Stimulated activated CD8-positive, alpha-beta memory T cell treated with anti-CD3 and anti-CD28 coated beads, Interleukin-12 subunit alpha, Interleukin-12 subunit beta, amount 100 ng/mL, for 4 hours (primary cell): ENCODE results near the gene CELA1.
A peak's percentile ranks its signal among the peaks of the same experiment; 100 is the strongest.

Experiments
- DNase-seq: peaks from one replicate; pipeline ENCODE4 v3.0.0-alpha.2; 2020; ENCODE audit warnings: low read depth

Gene CELA1

DNA sequence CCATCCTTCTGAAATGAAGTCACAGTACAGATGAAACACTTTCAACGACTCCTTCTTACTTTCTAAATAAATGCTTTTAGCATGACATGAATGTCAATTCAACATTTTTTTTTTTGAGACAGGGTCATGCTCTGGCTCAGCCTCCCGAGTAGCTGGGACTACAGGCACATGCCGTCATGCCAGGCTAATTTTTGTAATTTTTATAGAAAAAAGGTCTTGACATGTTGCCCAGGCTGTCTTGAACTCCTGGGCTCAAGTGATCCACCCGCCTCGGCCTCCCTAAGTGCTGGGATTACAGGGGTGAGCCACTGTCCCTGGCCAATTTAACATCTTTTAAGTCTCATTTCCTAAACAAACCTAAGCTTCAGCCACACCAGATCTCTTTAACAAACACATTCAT is 28.4 kb upstream of the CELA1 start:
- no peak for DNase-seq

DNA sequence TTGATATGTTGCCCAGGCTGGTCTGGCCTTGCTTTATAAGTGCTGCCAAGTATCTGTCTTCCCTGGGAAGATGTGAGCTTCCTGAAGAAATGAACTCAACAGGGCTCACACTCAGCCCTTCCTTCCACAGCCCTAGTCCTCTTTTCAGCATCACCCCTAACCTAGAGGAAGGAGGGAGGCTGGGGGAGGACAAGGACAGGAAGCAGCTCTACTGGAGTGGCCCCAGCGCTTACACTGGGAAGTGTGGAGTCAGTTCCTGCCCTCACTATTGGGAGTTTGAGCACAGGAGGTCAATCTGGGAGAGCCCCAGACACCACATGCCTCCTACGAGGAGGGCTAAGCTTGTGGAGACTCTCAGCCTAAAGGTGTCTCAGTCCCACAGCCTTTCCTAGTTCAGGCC is 27.9 kb upstream of the CELA1 start:
- no peak for DNase-seq

DNA sequence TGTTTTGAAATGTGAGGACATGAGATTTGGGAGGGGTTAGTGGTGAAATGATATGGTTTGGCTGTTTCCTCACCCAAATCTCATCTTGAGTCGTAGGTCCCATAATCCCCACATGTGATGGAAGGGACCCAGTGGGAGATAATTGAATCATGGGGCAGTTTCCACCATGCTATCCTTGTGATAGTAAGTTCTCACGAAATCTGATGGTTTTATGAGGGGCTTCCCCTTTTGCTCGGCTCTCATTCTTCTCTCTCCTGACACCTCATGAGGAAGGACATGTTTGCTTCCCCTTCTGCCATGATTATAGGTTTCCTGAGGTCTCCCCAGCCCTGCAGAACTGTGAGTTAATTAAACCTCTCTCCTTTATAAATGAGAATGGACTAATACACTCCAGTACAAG is 26.7 kb upstream of the CELA1 start:
- DNase-seq = no peak

DNA sequence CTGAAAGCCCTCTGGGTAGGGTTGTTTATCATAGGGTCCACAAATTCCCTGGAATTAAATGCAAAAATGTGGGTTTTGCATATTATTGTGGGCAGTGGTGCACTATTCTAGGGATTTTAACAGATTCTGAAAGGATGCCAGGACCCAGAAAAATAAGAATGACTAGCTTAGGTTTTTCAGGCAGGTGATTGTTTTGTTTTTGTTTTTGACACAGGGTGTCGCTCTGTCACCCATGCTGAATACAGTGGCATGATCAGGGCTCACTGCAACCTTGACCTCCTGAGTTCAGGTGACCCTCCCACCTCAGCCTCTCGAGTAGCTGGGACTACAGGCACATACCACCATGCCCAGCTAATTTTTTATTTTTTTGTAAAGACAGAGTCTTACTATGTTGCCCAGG is 25.5 kb upstream of the CELA1 start:
- DNase-seq = no peak

DNA sequence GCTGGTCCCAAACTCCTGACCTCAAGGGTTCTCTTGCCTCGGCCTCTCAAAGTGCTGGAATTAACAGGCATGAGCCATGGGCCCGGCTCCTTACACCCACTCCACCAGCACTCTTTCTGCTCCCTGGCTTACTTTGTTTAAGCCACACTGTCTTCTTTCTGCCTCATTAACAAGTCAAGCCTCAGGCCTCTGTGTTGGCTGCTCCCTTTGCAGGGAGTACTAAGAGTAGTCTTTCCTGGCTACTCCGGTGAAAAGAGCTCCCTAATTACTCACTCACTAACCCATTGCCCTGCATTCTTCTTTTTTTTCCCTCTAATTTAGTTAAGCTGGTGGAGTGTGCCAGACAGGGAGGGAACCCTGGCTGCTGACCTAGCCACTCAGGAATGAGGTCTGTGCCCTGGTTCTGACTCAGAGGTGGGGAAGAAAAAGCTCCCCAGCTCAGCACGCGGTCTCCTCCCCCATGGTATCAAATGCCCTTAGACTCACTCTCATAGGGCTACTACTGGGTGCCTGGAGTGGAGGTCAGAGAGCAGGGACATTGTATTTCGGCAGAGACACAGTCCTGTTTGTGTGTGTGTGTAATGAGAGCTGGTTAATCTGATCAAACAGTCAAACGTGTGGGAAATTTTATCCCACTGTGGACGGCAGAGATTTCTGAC is 24.9 kb upstream of the CELA1 start:
- DNase-seq = no peak

DNA sequence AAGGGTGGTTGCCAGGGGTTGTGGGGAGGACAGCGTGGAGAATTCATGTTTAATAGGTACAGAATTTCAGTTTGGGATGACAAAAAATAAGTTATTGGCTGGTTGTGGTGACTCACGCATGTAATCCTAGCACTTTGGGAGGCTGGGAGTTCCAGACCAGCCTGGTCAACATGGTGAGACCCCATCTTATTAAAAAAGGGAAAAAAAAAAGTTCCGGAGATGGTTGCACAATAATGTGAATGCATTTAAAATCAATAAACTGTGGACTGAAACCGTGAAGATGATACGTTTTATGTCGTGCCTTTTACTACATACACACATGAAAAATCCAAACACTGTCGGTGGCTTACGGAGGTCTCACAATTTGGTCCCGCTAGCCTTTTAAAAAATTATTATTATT is 24.2 kb upstream of the CELA1 start:
- no peak for DNase-seq

DNA sequence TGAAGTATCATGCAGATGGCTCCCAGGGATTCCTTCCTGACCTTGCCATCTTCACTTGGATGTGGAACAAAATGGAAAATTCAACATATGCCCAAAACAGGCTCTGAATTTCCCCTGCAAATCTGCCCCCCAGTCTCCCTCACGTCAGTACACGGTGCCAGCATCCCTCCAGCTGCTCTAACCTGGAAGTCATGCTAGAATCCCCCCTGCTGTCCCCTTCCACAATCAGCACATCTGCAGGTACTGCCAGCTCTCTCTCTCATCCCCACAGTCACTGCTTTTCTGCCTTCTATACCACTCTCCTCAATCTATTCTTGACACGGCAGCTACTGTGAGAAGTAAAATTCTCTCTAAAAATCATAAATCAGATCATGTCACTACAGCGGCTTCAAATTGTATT is 23.1 kb upstream of the CELA1 start:
- DNase-seq = no peak

DNA sequence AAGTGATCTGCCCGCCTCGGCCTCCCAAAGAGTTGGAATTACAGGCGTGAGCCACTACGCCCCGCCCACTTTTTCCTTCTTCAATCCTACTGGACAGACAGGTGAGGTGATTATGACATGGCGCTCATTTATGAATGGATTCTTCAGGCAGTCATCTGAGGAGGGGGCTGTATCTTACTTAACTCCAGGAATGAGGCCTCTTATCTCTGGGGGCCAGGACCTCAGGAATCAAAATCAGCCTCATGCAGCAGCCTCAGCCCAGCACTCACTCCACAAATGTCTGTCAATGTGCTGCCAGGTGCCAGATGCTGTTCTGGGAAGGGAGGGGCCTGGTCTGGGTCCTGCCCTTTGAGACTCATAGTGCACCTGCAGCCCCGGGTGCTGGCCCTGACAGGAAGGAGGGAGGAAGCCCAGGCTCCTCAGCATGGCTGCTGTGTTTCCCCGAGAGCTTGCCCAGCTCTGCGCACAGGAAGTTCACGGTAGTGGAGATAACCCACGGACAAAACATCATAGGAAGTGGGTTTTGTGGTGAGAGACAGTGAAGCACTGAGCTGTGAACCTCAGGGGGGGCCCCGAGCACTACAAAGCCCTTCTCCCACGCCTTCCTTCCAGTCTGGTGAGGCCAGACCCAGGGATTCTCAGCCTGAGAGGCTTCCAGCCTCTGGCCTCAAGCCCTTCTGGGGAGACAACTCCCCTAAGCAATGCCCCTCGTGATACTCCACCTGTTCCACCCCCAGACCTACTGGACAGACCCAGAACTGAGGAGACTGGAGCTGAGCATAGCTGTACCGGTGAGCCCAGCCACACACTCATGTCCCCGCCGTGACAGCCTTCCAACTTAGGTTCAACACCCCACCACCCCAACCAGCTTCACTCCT is 22.4 kb upstream of the CELA1 start:
- DNase-seq = peak; percentile 75

DNA sequence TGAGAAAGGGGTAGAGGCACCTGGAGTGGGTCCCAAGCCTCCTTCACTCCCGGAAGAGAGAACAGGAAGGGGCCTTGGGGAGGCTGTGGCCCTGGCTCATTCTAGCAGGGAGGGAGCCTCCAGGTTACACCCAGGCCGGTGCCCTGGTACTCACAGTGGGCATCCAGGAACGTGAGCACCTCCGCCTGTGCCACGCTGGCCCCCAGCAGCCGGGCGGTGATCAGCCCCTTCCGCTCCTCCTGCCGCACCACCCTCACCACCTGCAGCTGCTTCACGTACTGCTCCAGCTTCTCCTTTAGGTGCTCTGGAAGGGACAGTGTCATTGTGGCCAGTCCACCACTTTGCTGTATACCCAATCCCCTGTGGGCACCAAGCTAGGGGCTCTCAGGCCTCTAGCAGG is 18.8 kb upstream of the CELA1 start:
- no peak for DNase-seq

DNA sequence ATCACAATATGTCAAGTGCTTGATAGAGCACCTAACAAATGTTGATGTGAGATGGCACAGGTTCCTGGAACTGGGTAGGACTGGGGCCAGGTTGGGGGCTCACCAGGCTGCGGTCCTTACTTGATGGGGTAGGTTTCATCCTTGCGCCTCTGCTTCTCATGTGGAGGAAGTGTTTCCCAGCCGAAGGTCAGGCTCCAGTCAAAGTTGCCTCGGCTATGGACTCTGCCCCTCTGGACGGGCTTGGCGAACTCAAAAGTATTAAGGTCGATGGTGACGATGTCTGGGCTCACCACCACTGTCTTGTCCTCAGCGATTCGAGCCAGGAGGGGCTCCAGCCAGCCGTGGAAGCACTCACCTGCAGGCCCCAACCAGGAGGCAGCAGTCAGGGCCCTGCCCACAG is 17.5 kb upstream of the CELA1 start:
- DNase-seq = no peak

DNA sequence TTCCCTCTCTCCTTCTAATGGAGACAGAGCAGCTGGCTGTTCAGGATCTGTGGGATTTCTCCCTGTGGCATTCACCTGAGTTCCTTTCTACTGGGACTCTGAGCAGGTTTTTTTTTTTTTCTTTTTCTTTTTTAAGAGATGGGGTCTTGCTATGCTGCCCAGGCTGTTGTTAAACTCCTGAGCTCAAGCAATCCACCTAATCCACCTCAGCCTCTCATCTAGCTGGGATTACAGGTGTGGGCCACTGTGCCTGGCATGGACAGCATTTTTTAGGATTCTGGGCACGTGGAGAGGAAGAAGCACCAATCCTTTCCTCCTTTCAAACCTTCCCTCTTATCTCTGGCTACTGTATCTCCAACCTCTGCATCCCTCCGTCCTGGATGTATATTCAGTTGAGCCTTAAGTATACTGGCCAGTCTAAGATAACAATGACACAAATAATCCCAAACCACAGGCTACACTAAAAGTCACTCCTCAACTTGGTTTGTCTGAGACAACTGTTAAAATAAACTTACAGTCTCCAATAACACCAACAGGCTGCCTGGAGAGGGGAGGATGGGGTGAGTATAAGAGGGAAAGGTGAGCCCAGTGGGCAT is 16.4 kb upstream of the CELA1 start:
- DNase-seq = no peak

DNA sequence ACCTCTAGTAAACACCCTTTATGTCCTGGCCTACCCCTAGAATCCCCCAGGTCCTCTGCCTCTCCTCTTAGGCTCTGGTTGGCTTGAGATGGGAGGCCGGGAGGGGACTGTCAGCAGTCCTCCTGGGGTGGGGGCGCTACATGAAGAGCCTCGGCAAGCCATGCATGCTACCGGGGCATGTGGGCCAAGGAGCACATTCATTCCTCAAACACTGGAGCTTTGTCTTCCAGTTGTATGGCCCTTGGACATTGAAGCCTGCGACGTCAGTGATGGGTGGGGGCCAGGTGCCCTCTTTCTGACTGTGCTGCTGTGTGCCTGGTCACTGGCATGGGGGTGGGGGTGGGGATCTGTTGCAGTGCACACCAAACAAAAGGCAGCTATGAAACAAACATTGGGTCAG is 15.8 kb upstream of the CELA1 start:
- no peak for DNase-seq

DNA sequence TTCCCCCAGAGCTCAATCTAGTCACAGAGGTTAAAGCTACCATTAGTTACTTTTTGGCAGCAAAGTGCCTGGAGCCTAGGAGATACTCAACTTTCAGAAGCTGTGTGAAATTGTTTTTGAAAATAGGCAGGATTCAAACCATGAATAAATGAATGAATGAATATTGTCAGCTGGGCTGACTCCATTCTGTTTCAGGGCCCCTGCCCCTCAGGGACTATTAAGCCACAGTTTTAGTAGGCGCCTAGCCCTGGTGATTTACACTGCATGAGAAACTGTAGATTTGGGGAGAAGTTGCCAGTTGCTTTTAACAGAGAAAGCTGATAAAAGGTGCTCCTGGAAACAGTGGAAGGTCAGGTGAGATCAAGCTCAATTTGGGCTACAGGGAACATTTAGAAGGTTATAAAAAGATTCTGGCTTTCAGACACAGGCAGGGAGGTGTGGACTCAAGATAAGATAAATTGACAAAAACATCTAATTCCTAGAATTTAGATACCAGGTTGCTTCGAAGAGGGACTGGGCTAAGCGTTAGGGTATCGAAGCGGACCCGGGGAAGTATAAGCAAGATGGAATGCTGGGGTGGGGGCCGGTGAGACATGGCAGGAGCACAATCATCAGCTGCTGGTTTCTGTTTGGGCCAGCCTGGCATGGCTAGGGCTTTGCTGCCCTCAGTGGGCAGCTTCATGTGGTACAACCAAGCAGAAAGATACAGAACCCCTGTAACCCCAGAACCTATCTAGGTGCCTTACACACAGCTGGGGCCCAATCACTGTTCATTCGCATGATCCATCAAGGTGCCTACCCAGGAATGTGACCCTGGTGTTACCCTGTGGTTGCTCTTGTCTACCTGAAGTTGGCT is 14.9 kb upstream of the CELA1 start:
- no peak for DNase-seq

DNA sequence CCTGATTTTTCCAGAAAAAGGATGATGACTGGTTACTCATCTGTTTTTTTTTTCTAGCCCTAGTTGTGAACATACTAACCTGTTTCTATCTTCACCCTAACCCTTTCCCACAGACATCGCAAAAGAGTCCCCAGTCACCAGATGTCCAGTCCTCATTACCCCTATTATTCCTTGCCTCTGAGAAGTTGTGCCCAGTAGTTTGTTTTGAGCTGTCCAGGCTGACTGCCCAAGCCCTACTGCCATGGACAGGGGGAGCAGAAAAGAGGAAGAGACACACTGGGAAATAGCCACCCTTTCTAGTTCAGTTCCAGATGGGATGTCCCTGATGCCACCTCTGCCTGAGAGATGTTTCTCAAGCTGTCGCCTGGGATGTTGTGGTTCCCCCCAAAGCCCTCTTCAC is 13.8 kb upstream of the CELA1 start:
- DNase-seq = no peak

DNA sequence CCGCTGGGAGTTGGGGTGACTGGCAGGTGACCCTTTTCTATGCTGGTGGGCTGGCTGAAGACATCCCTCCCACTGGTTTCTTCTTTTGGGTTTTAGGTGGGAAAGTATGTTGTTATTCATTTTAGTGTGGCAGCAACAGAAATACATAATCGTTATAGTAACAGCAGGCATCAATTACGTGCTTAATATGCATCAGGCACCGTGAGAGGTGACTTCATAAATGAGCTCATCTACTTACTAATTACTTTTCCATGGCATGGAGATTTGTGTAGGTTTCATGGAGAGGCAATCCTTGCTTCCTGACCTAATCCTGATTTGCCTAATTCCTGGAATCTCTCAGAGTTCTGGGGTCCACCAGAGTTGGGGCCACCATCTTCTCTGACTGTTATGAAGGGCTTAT is 13.4 kb upstream of the CELA1 start:
- DNase-seq = no peak

DNA sequence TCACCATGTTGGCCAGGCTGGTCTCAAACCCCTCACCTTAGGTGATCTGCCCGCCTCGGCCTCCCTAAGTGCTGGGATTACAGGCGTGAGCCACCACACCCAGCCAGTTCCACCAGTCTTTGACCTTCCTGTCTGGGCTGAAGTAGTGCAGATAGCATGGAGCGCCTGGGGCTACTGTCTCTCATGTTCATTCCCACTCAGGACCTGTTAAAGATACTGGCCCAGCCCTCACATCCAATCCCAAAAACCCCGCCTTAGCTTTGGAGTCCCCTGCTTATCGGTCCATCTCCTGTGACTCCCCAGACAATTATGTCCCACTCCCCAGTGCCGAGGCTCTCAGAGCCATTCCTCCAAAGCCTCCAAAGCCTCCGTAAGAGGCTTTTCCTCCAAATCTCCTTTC is 12.0 kb upstream of the CELA1 start:
- no peak for DNase-seq

DNA sequence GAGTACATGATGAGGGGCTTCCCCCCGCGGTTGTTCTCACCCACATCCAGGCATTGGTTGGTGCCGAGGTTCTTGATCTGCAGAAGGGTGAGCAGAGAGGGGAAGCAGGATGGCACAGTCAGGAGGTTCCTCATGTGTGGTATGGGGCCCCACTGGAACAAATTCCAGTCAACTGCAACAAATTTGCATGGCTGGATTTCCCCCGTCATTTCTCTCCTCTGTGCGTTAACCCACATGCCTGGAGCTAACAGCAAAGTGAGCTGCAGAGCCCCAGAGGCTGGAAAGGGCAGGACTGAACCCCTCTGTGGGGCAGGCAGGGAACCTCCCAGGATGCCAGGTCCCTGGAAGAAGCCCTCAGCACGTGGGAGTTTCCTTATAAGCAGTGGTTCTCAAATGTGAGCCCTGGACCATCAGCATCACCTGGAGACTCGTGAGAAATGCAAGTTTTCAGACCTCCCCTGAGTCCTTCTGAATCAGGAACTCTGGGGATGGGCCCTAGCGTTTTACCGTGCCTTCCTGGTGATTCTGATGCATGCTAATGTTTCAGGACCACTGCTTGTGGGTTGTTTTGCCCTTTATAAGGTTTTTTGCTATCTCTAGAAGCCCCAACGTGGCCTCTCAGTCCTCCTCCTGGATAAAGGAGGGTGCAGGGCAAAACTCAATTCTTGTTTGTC is 11.0 kb upstream of the CELA1 start:
- DNase-seq = no peak

DNA sequence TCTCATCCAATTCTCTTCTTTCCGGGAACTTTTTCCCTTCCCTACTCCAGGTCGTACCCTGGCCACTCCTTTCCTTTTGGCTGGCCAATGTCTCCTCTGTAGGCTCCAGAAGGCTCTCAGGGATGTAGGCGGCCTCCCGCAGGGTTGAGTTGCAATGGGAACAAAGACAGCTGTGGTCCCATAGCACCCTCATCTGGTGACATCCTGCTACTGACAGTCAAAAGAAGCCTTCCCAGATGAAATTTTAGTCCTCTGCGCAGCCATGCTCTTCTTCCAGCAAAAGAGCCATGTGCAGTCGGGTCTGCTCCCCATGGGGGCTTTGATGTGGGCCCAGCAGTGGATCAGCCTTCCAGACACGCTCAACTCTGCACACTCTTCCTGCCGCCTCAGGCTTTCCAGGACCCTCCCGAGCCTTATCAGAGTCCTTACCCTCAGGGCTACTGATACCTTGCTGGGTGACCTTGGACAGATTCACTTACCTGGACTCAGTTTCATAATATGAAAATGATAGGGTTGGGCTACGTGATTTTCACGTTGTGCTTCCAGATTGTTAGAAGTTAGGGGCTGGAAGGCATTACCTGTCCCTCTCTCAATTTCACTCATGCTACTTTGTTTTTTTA is 5.5 kb upstream of the CELA1 start:
- no peak for DNase-seq

DNA sequence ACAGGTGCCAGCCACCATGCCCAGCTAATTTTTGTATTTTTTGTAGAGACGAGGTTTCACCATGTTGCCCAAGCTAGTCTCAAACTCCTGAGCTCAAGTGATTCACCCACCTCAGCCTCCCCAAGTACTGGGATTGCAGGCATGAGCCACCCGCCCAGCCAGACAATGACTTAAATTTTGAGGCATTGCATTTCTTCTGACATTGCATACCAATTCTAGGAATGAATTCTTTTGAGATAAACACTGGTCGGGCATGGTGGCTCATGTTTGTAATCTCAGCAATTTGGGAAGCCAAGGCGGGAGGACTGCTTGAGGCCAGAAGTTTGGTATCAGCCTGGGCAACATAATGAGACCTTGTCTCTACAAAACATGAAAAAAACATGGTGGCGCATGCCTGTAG is 2.5 kb upstream of the CELA1 start:
- no peak for DNase-seq

DNA sequence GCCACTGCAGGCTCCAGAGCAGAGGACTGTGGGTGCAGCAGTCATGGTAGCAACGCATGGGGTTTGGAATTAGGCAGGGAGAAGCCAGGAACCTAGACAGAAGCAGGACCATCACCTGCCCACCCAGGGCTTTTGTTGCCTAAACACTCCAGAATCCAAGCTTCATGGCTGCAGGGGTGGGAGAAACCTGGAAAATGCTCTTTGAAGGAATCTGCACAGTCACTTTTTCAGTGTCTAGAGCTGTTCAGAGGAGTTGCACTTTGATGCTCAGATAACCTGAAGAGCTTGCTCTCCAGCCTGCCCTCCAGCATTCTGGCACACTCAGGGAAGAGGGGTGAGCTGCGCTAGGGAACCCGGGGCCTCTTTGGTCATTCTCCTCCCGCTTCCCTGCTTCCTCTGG is 1.6 kb upstream of the CELA1 start:
- no peak for DNase-seq

DNA sequence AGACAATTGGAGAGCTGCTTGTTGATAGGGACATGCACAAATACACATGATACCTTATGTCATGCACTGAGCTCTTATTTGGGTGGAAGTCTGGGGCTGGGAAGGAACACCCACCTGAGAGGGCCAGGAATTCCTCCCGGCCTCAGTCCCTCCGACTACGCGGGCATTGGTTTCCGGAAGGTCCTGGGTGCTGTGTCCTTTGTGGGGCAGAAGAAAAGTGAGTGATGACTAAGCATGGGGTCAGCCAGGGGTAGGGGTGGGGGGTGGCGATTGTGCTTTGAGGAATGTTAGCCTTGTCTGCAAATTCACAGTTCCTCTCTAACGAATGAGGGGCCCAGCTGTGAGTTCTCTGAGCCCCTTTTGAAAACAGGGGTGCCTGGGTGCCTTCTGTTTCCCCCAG is 798 bp downstream of the CELA1 start:
- DNase-seq = no peak

DNA sequence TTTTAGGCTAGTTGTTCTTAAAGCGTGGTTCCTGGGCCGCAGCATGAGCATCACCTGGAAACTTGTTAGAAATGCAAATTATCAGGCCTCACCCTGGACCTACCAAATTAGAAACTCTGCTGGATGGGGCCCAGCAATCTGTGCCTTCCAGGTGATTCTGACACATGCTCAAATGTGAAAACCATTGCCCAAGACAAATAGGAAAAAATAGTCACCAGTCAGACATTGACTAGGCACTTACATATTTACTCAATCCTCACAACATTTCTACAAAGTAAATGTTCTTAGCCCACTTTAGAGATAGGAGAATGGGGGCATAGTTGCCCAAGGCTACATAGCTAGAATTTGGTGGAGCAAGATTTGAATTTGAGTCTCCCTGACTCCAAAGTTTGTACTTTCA is 3.3 kb downstream of the CELA1 start:
- DNase-seq = no peak
